Activated CD8-positive, alpha-beta memory T cell treated with anti-CD3 and anti-CD28 coated beads, Interleukin-2, amount 10 ng/mL, durations not matched to agents 7 days and 5 days (primary cell): ENCODE results near the gene ZFR. TPM values are rescaled to one million over a fixed set of nuclear protein-coding genes. Genes with fewer than 3 reads are reported as not detected.
"Not testable (repeated sequence)": the region's sequence is repeated elsewhere in the genome, so short reads cannot be mapped to it uniquely, and the experiment has no call there.

ENCODE experiments used
- ATAC-seq: fragments of 150-1000 bp; cut with Tn5 transposase; one replicate; pipeline ENCODE4 v1.10.0; 2021; ENCODE audit warnings: moderate library complexity
- CTCF ChIA-PET: fragments of 350-600 bp; sonication (Branson Sonifier 250); formaldehyde crosslinking; loops from one replicate; lab custom pipeline; 2021; ENCODE audit warnings: antibody characterized with exemption; lab: Charles Lee
- DNase-seq: peaks from one replicate; pipeline ENCODE4 v3.0.0-alpha.2; 2020
- H3K27ac Mint-ChIP-seq: one replicate; pipeline ENCODE4 v1.8.0; 2021; ENCODE audit warnings: mild to moderate bottlenecking, mixed read lengths
- H3K27me3 Mint-ChIP-seq: one replicate; pipeline ENCODE4 v1.8.0; 2021; ENCODE audit warnings: mixed read lengths
- H3K36me3 Mint-ChIP-seq: one replicate; pipeline ENCODE4 v1.8.0; 2021; ENCODE audit warnings: mild to moderate bottlenecking, mixed read lengths
- H3K4me1 Mint-ChIP-seq: one replicate; pipeline ENCODE4 v1.8.0; 2021; ENCODE audit warnings: mixed read lengths
- H3K4me3 Mint-ChIP-seq: one replicate; pipeline ENCODE4 v1.8.0; 2021; ENCODE audit warnings: mild to moderate bottlenecking, moderate library complexity, mixed read lengths
- H3K9me3 Mint-ChIP-seq: one replicate; pipeline ENCODE4 v1.8.0; 2022; ENCODE audit warnings: low read depth, mixed read lengths
- total RNA-seq, 2 experiments: library from RNA; stranded (reverse); gene quantifications; one replicate each; pipeline ENCODE4 v1.2.3, GENCODE V29; 2021

The ZFR gene
- total RNA-seq, 2 experiments from 2014 or later: 39.8 to 56.0 TPM

DNA sequence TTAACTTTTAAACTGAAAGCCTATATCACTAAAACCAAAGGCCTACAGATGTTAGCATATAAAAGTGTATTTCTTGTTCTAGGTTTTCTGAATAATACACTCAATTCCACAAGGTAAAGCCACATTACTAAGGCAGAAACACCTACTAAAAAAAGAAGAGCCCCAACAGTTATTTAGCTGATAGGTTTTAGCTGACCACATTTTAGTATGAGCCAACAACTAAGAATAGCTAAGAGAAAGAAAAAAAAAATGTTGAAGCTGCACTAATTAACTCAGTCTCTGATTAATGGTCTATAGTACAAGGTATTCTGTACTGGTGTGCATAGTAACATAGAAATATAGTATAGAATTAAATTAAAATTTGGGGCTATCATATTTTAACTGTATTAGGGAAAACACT is 23.5 kb downstream of the ZFR start:
- CTCF ChIA-PET: interaction anchor here (1.4 to 3.3 kb wide), 2 partner anchors 14 to 189 kb away, joined by 3 to 8 read pairs; no protein-coding TSS in a partner anchor
- peaks cover 21% of the 10 kb centered on the region for H3K4me1 Mint-ChIP-seq

GRCh38 chr5:32420506-32420905 is 24.0 kb downstream of the ZFR start:
- Mint-ChIP-seq H3K9me3 (no peaks in the 10 kb centered on the region), H3K27me3 (no peaks in the 10 kb centered on the region), H3K4me3 (no peak overlapping the region), H3K27ac (no peak overlapping the region), H3K36me3 (peaks cover 41% of the 10 kb centered on the region), H3K4me1 (peaks cover 21% of the 10 kb centered on the region)
- no peak for ATAC-seq
- CTCF ChIA-PET: interaction anchor here (1.4 to 3.3 kb wide), 2 partner anchors 13 to 188 kb away, joined by 3 to 8 read pairs; no protein-coding TSS in a partner anchor
- no peak for DNase-seq

More for the DNA sequence above, 23.5 kb downstream of the ZFR start:
- Mint-ChIP-seq H3K36me3 (peaks cover 40% of the 10 kb centered on the region), H3K9me3 (no peaks in the 10 kb centered on the region), H3K4me3 (no peak overlapping the region), H3K27me3 (no peaks in the 10 kb centered on the region), H3K27ac (no peak overlapping the region)
- ATAC-seq: no peak
- DNase-seq: no peak

DNA sequence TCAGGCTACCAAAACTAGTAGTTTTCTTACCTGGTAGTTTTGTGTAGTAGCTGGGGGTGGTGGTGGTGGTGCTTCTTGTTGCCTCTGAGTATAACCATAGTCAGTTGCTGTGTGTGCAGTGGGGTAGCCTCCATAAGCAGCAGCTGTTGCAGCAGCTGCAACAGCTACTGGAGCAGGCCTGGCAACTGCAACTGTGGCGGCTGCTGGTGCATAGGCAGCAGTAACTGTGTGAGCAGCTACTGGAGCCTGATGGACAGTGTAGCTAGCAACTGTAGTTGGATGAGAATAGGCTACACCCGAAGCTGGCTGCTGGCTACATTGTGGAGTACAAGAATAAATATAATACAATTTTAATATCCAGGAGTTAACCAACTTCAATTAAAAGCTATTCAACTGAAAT is 24.7 kb downstream of the ZFR start:
- Mint-ChIP-seq H3K4me1 (peaks cover 21% of the 10 kb centered on the region), H3K27me3 (no peaks in the 10 kb centered on the region), H3K9me3 (no peaks in the 10 kb centered on the region), H3K36me3 (peaks cover 41% of the 10 kb centered on the region), H3K27ac (no peak overlapping the region), H3K4me3 (no peak overlapping the region)
- DNase-seq: no peak
- ATAC-seq: no peak
- CTCF ChIA-PET: interaction anchor here (1.4 to 3.3 kb wide), 2 partner anchors 13 to 187 kb away, joined by 3 to 8 read pairs; no protein-coding TSS in a partner anchor

DNA sequence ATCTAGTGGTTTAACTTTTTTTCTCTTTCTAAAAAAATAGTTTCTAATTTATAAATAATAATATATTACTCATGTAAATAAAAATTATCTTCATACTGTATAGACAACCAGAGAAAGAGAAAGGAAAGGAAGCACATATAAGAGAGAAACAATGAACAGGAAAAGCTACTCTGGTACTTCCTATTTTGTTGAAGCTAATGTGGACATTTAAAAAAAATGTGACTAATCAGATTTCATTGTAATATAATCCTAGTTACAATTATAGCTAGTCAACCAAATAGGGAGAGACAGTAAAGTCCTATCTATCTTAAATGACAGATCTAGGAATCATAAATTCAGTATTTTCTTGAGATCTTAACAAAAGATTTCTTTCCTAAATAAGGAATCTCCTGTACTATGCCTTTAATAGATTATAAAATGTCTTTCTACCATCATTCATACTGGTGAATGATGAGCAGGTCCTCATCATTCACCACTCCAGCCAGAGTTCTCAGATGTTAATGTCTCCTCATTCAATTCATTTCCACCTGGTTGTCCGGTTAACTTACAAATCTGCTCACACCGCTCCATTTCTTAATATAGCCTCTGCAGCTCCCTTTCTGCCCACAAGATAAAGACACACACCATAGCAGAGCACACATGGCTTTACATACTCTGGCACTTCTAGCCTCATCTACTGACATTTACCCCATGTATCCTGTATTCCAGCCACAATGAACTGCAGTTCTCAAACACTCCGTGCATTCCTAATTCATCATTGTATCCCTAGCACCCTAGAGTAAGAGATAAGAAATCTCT is 30.9 kb downstream of the ZFR start:
- Mint-ChIP-seq H3K4me1 (peaks cover 4% of the 10 kb centered on the region), H3K4me3 (no peak overlapping the region), H3K36me3 (peaks cover 50% of the 10 kb centered on the region), H3K27ac (peak overlapping the region; percentile 7), H3K27me3 (no peaks in the 10 kb centered on the region), H3K9me3 (no peaks in the 10 kb centered on the region)
- no peak for DNase-seq
- CTCF ChIA-PET: interaction anchor here (0.8 to 1.5 kb wide), 2 partner anchors 25 to 182 kb away, joined by 3 read pairs; no protein-coding TSS in a partner anchor
- ATAC-seq: no peak

DNA sequence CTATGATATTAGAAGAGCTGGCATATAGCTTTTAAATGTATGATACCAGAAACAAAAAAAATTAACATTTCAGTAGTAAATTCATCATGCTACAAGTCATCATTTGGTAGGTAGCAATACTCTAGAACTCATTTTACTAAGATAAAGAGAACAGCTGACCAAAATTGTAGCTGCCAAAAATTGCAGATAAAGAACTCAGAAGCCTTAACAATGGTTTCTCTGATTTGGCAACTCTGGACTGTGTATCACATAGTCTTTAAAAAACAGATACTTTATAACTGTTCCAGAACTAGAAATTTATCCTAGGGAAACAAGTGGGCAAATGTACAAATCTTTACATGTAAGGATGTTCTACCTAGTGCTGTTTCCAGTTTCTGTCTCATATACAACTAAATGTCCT is 33.9 kb downstream of the ZFR start:
- H3K4me1 Mint-ChIP-seq: peaks cover 6% of the 10 kb centered on the region
- no peaks in the 10 kb centered on the region for H3K9me3 Mint-ChIP-seq
- no peak overlapping the region for H3K27ac Mint-ChIP-seq
- peaks cover 39% of the 10 kb centered on the region for H3K36me3 Mint-ChIP-seq
- H3K4me3 Mint-ChIP-seq: no peak overlapping the region
- no peaks in the 10 kb centered on the region for H3K27me3 Mint-ChIP-seq
- no peak for ATAC-seq
- DNase-seq: no peak
- CTCF ChIA-PET: interaction anchor here (0.6 kb wide), 1 partner anchor 134 kb away, joined by 3 read pairs; no protein-coding TSS in a partner anchor

GRCh38 chr5:32406650-32407049 is 37.9 kb downstream of the ZFR start:
- CTCF ChIA-PET: interaction anchor here (1.6 to 1.7 kb wide), 2 partner anchors 13 to 183 kb away, joined by 3 to 8 read pairs; no protein-coding TSS in a partner anchor
- Mint-ChIP-seq H3K36me3 (peaks cover 42% of the 10 kb centered on the region), H3K9me3 (no peaks in the 10 kb centered on the region), H3K4me1 (peaks cover 2% of the 10 kb centered on the region), H3K27ac (no peak overlapping the region), H3K4me3 (no peak overlapping the region), H3K27me3 (no peaks in the 10 kb centered on the region)
- no peak for DNase-seq
- ATAC-seq: no peak

- Mint-ChIP-seq H3K4me1 (peaks cover 2% of the 10 kb centered on the region), H3K4me3 (no peak overlapping the region), H3K27me3 (no peaks in the 10 kb centered on the region), H3K27ac (no peak overlapping the region), H3K36me3 (peaks cover 42% of the 10 kb centered on the region), H3K9me3 (no peaks in the 10 kb centered on the region)
- CTCF ChIA-PET: interaction anchor here (0.8 kb wide), 1 partner anchor 26 kb away, joined by 4 read pairs; no protein-coding TSS in a partner anchor
- DNase-seq: no peak
- ATAC-seq: no peak
Measured at GRCh38 chr5:32405507-32405906, 39.0 kb downstream of the ZFR start.

GRCh38 chr5:32403760-32404159 is 40.8 kb downstream of the ZFR start:
- DNase-seq (no peak), ATAC-seq (no peak)
- CTCF ChIA-PET: no interaction called here
- Mint-ChIP-seq H3K27me3 (no peaks in the 10 kb centered on the region), H3K27ac (no peak overlapping the region), H3K4me1 (peaks cover 2% of the 10 kb centered on the region), H3K4me3 (no peak overlapping the region), H3K9me3 (no peaks in the 10 kb centered on the region), H3K36me3 (peaks cover 49% of the 10 kb centered on the region)

- Mint-ChIP-seq H3K4me3 (no peak overlapping the region), H3K36me3 (peaks cover 49% of the 10 kb centered on the region), H3K27ac (no peak overlapping the region), H3K27me3 (no peaks in the 10 kb centered on the region), H3K9me3 (no peaks in the 10 kb centered on the region), H3K4me1 (no peaks in the 10 kb centered on the region)
- DNase-seq: no peak
- ATAC-seq: no peak
- CTCF ChIA-PET: no interaction called here
Measured at GRCh38 chr5:32400401-32400800, 44.1 kb downstream of the ZFR start.

DNA sequence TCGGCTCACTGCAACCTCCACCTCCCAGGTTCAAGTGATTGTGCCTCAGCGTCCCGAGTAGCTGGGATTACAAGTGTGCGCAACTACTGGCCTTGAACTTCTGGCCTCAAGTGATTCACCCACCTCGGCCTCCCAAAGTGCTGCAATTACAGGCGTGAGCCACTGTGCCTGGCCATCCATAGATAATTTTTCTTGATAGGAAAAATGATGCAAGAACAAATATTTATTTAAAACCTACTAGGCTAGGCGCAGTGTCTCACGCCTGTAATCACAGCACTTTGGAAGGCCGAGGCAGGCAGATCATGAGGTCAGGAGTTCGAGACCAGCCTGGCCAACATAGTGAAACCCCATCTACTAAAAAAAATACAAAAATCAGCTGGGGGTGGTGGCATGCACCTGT is 45.8 kb downstream of the ZFR start:
- H3K9me3 Mint-ChIP-seq, ATAC-seq, H3K4me3 Mint-ChIP-seq, DNase-seq, H3K27me3 Mint-ChIP-seq, H3K4me1 Mint-ChIP-seq, H3K27ac Mint-ChIP-seq: not testable (repeated sequence)
- H3K36me3 Mint-ChIP-seq: peaks cover 51% of the 10 kb centered on the region
- CTCF ChIA-PET: interaction anchor here (0.9 to 1.7 kb wide), 3 partner anchors 9 to 191 kb away, joined by 3 to 4 read pairs (median 3); no protein-coding TSS in a partner anchor

- Mint-ChIP-seq H3K36me3 (peaks cover 53% of the 10 kb centered on the region), H3K27me3 (no peaks in the 10 kb centered on the region), H3K9me3 (no peaks in the 10 kb centered on the region), H3K27ac (no peak overlapping the region), H3K4me3 (no peak overlapping the region), H3K4me1 (peaks cover 9% of the 10 kb centered on the region)
- ATAC-seq (no peak), DNase-seq (no peak)
- CTCF ChIA-PET: no interaction called here
Measured at GRCh38 chr5:32394981-32395380, 49.6 kb downstream of the ZFR start.

DNA sequence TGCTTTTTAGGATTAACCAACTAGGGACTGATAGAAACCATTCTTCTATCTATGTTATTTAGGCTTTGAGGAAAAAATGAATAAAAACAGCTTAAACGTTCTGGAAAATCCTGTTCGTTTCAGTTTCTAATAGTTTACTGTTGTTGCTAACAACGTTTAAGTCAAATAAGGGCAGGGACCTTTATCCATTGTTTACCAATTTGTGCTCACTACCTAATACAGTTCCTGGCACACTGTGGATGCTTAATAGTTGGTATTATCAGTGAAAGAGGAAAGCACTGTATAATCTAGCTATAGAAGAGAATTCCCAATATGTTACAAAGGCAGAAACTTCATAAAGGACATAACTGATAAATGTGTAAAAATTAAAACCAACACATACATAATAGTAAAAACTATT is 52.5 kb downstream of the ZFR start:
- Mint-ChIP-seq H3K4me1 (peaks cover 15% of the 10 kb centered on the region), H3K9me3 (no peaks in the 10 kb centered on the region), H3K27me3 (no peaks in the 10 kb centered on the region), H3K27ac (no peak overlapping the region), H3K36me3 (peaks cover 61% of the 10 kb centered on the region), H3K4me3 (no peak overlapping the region)
- DNase-seq (no peak), ATAC-seq (no peak)
- CTCF ChIA-PET: no interaction called here

GRCh38 chr5:32390819-32391591 is 53.5 kb downstream of the ZFR start:
- peaks cover 60% of the 10 kb centered on the region for H3K36me3 Mint-ChIP-seq
- H3K4me3 Mint-ChIP-seq: no peak overlapping the region
- H3K27me3 Mint-ChIP-seq: no peaks in the 10 kb centered on the region
- CTCF ChIA-PET: no interaction called here
- H3K4me1 Mint-ChIP-seq: peaks cover 15% of the 10 kb centered on the region
- DNase-seq (no peak), ATAC-seq (no peak)
- H3K27ac Mint-ChIP-seq: peak overlapping the region; percentile 27
- H3K9me3 Mint-ChIP-seq: no peaks in the 10 kb centered on the region
